OCI-LY3 (cell line): Measurements from ENCODE around the gene FLII.
"Not testable (repeated sequence)": the region's sequence is repeated elsewhere in the genome, so short reads cannot be mapped to it uniquely, and the experiment has no call there.

Source experiments
- CTCF ChIP-seq: fragments of 200-600, 300-600 bp; sonication (generic); IDR thresholded peaks from 2 replicates; pipeline ENCODE4 v1.5.1; 2014; ENCODE audit warnings: antibody characterized with exemption, low read length, low read depth
- EZH2phosphoT487 ChIP-seq: fragments of 200-600 bp; shearing (Covaris generic); IDR thresholded peaks from 2 replicates; pipeline ENCODE4 v1.6.1; 2018; ENCODE audit warnings: antibody characterized with exemption, mixed run types, low read depth

- TF ChIP-seq CTCF, EZH2phosphoT487: not testable (repeated sequence)
Observed at GRCh38 chr17:18303206-18303605, 44.7 kb upstream of the FLII start.
